ENCODE measurements around the gene KCNJ2. TPM values are rescaled to one million over a fixed set of nuclear protein-coding genes. Genes with fewer than 3 reads are reported as not detected.

KCNJ2 gene
- total and polyA plus RNA-seq, 4 donors = 6.4 to 12.7 (median 8.2) TPM

DNA sequence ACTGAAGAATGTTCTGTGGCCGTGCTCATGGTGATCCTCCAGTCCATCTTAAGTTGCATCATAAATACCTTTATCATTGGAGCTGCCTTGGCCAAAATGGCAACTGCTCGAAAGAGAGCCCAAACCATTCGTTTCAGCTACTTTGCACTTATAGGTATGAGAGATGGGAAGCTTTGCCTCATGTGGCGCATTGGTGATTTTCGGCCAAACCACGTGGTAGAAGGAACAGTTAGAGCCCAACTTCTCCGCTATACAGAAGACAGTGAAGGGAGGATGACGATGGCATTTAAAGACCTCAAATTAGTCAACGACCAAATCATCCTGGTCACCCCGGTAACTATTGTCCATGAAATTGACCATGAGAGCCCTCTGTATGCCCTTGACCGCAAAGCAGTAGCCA, 36.8 kb upstream of the KCNJ2 start:
- H3K9me3 ChIP-seq (ENCODE audit: control insufficient read depth in 4 of 4, insufficient read depth in 3 of 4, low read length in 3 of 4) = no peaks in the 10 kb centered on the region
- H3K27ac ChIP-seq (ENCODE audit: low read depth in 1 of 2, low read length in 1 of 2) = no peak overlapping the region
- no peak overlapping the region for H3K9ac ChIP-seq (ENCODE audit: insufficient read depth in 1 of 2, low read length in 2 of 2)
- TF ChIP-seq, protein P1, sequence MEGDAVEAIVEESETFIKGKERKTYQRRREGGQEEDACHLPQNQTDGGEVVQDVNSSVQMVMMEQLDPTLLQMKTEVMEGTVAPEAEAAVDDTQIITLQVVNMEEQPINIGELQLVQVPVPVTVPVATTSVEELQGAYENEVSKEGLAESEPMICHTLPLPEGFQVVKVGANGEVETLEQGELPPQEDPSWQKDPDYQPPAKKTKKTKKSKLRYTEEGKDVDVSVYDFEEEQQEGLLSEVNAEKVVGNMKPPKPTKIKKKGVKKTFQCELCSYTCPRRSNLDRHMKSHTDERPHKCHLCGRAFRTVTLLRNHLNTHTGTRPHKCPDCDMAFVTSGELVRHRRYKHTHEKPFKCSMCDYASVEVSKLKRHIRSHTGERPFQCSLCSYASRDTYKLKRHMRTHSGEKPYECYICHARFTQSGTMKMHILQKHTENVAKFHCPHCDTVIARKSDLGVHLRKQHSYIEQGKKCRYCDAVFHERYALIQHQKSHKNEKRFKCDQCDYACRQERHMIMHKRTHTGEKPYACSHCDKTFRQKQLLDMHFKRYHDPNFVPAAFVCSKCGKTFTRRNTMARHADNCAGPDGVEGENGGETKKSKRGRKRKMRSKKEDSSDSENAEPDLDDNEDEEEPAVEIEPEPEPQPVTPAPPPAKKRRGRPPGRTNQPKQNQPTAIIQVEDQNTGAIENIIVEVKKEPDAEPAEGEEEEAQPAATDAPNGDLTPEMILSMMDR (IDR thresholded peaks at IDR 0.05; ENCODE audit: control extremely low read depth, extremely low read depth) = no peak
- no peak overlapping the region for H3K4me3 ChIP-seq
- peaks cover 0 to 6% (median 3%) of the 10 kb centered on the region in 5 donors for H3K4me1 ChIP-seq (ENCODE audit: control insufficient read depth in 5 of 5, insufficient read depth in 5 of 5, low read length in 5 of 5)
- no peak for ATAC-seq (ENCODE audit: insufficient read depth, low FRiP score)
- no peaks in the 10 kb centered on the region for H3K27me3 ChIP-seq (ENCODE audit: control insufficient read depth in 3 of 3, insufficient read depth in 3 of 3, low read length in 2 of 3)
- DNase-seq = no peak
- 97 to 98% methylated on average over 11 of the region's 11 CpGs for WGBS, 2 donors
- H3K36me3 ChIP-seq (ENCODE audit: control insufficient read depth in 4 of 4, insufficient read depth in 4 of 4, low read length in 4 of 4) = no peaks in the 10 kb centered on the region

DNA sequence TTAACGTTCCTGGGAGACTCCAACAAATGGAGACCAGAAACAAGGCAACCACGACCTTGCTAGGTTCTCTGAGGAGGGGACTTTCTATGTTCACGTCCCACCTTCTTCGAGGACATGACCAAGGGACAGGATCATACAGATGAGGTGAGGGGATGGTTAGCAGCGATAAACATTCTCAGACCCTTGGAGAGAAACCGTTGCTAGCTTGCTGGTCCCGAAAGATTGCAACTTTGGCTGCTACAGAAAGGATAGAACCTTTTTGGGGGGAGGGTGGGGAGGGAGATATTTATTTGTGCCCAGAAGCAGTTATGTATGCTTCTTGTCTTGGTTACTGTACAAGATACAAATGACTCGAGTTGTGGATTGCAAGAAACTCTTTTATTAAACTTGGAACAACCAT, 35.3 kb upstream of the KCNJ2 start:
- Histone ChIP-seq H3K36me3 (ENCODE audit: control insufficient read depth in 4 of 4, insufficient read depth in 4 of 4, low read length in 4 of 4) (no peaks in the 10 kb centered on the region), H3K27me3 (ENCODE audit: control insufficient read depth in 3 of 3, insufficient read depth in 3 of 3, low read length in 2 of 3) (no peaks in the 10 kb centered on the region), H3K9ac (ENCODE audit: insufficient read depth in 1 of 2, low read length in 2 of 2) (no peak overlapping the region), H3K4me1 (ENCODE audit: control insufficient read depth in 5 of 5, insufficient read depth in 5 of 5, low read length in 5 of 5) (peaks cover 0 to 18% (median 8%) of the 10 kb centered on the region in 5 donors), H3K27ac (ENCODE audit: low read depth in 1 of 2, low read length in 1 of 2) (no peak overlapping the region), H3K9me3 (ENCODE audit: control insufficient read depth in 4 of 4, insufficient read depth in 3 of 4, low read length in 3 of 4) (no peaks in the 10 kb centered on the region), H3K4me3 (no peak overlapping the region)
- 87 to 93% methylated on average over 8 of the region's 8 CpGs for WGBS, 2 donors
- ATAC-seq (ENCODE audit: insufficient read depth, low FRiP score) (no peak), DNase-seq (no peak)
- TF ChIP-seq, protein P1 (IDR thresholded peaks at IDR 0.05; ENCODE audit: control extremely low read depth, extremely low read depth) = no peak

DNA sequence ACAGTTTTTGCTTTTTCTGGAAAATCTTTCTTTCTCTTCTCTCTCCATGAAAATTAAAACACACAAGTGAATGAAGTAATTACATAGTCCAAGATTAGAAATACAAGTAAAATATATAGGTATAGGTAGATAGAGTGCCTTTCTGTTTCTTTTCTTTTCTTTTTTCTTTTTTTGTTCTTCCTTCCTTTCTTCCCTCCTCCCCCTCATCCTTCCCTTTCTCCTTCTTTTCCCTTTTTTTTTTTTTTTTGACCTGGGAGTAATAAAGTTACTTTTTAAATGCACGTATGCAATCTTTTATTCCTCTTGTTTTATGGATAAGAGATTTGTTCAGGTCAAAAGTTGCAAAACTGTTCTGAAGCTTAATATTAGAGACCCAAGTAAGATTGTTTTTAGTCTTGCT, 34.6 kb upstream of the KCNJ2 start:
- Histone ChIP-seq H3K4me1 (ENCODE audit: control insufficient read depth in 5 of 5, insufficient read depth in 5 of 5, low read length in 5 of 5) (peaks cover 0 to 18% (median 8%) of the 10 kb centered on the region in 5 donors), H3K9me3 (ENCODE audit: control insufficient read depth in 4 of 4, insufficient read depth in 3 of 4, low read length in 3 of 4) (no peaks in the 10 kb centered on the region), H3K4me3 (no peak overlapping the region), H3K27ac (ENCODE audit: low read depth in 1 of 2, low read length in 1 of 2) (no peak overlapping the region), H3K36me3 (ENCODE audit: control insufficient read depth in 4 of 4, insufficient read depth in 4 of 4, low read length in 4 of 4) (no peaks in the 10 kb centered on the region), H3K27me3 (ENCODE audit: control insufficient read depth in 3 of 3, insufficient read depth in 3 of 3, low read length in 2 of 3) (no peaks in the 10 kb centered on the region), H3K9ac (ENCODE audit: insufficient read depth in 1 of 2, low read length in 2 of 2) (no peak overlapping the region)
- 97 to 100% methylated on average over 1 of the region's 1 CpG for WGBS, 2 donors
- TF ChIP-seq, protein P1 (IDR thresholded peaks at IDR 0.05; ENCODE audit: control extremely low read depth, extremely low read depth) = no peak
- ATAC-seq (ENCODE audit: insufficient read depth, low FRiP score) = no peak
- no peak for DNase-seq

DNA sequence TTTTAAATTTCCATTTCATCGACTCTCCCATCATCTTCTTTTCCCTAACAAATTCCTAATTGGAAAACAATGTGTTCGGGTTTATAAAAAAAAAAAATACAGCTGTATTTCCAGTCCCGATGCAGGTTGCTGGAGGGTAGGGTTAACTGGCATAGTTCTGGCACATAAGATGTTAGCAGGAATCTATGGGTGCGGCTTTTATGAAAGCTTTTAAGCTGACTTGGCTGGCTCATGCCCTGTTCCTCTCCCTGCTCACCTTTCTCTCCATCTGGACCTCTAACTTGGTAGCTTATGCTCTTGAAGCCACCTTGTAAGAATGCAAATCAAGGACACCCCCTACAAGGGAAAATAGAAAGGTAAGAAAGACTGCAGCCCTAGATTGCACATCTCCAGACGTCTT, 33.2 kb upstream of the KCNJ2 start:
- Histone ChIP-seq H3K36me3 (ENCODE audit: control insufficient read depth in 4 of 4, insufficient read depth in 4 of 4, low read length in 4 of 4) (no peaks in the 10 kb centered on the region), H3K27me3 (ENCODE audit: control insufficient read depth in 3 of 3, insufficient read depth in 3 of 3, low read length in 2 of 3) (no peaks in the 10 kb centered on the region), H3K4me1 (ENCODE audit: control insufficient read depth in 5 of 5, insufficient read depth in 5 of 5, low read length in 5 of 5) (peaks cover 0 to 18% (median 8%) of the 10 kb centered on the region in 5 donors), H3K9me3 (ENCODE audit: control insufficient read depth in 4 of 4, insufficient read depth in 3 of 4, low read length in 3 of 4) (no peaks in the 10 kb centered on the region), H3K27ac (ENCODE audit: low read depth in 1 of 2, low read length in 1 of 2) (no peak overlapping the region), H3K9ac (ENCODE audit: insufficient read depth in 1 of 2, low read length in 2 of 2) (no peak overlapping the region), H3K4me3 (no peak overlapping the region)
- 74 to 87% methylated on average over 5 of the region's 5 CpGs for WGBS, 2 donors
- TF ChIP-seq, protein P1 (IDR thresholded peaks at IDR 0.05; ENCODE audit: control extremely low read depth, extremely low read depth) = no peak
- no peak for DNase-seq
- ATAC-seq (ENCODE audit: insufficient read depth, low FRiP score) = no peak
